CD4-positive, alpha-beta T cell (primary cell): ENCODE data around the gene LRIT2. TPM values are rescaled to one million over a fixed set of nuclear protein-coding genes. Genes with fewer than 3 reads are reported as not detected.

ENCODE experiments used
- ATAC-seq: fragments of 200-7000 bp; cut with Tn5 transposase; one replicate; pipeline ENCODE4 v1.10.0; 2022; ENCODE audit warnings: mild to moderate bottlenecking; ENCODE audit not compliant: poor library complexity
- CTCF ChIA-PET: fragments of 350-600 bp; sonication (Branson Sonifier 250); formaldehyde crosslinking; loops from one replicate; lab custom pipeline; 2021; ENCODE audit warnings: antibody characterized with exemption, inconsistent platforms; lab: Charles Lee
- POLR2A ChIA-PET: fragments of 350-600 bp; sonication (Branson Sonifier 250); formaldehyde crosslinking; loops from one replicate; lab custom pipeline; 2021; ENCODE audit warnings: antibody characterized with exemption, inconsistent platforms; lab: Charles Lee
- DNase-seq, 14 experiments: peaks; one replicate each; pipeline ENCODE4 v3.0.0-alpha.2; 2013 to 2020; ENCODE audit warnings: mixed read lengths in 2 of 14
- H3K27ac ChIP-seq, 2 donors: one replicate each; pipeline versions ENCODE4 v1.5.1 to v1.7.0; 2013; ENCODE audit warnings: low read length in 2 of 2, low read depth in 1 of 2, mild to moderate bottlenecking in 1 of 2
- H3K27me3 ChIP-seq, 2 experiments: 1 replicate in 1 of 2; 2 replicates in 1 of 2; pipeline versions ENCODE4 v1.6.1 to v1.7.0; 2013; ENCODE audit warnings: low read length in 2 of 2, control low read depth in 1 of 2, mild to moderate bottlenecking in 1 of 2, moderate library complexity in 1 of 2; ENCODE audit not compliant: insufficient read depth in 2 of 2, control insufficient read depth in 1 of 2
- H3K36me3 ChIP-seq: one replicate; pipeline ENCODE4 v1.6.1; 2013; ENCODE audit warnings: low read length, control low read depth; ENCODE audit not compliant: insufficient read depth
- H3K4me1 ChIP-seq: one replicate; pipeline ENCODE4 v1.6.1; 2013; ENCODE audit warnings: low read length, control low read depth; ENCODE audit not compliant: insufficient read depth
- H3K4me3 ChIP-seq: one replicate; pipeline ENCODE4 v1.5.1; 2013; ENCODE audit warnings: mild to moderate bottlenecking, low read length, moderate library complexity
- H3K9me3 ChIP-seq, 2 experiments: 1 replicate in 1 of 2; 2 replicates in 1 of 2; pipeline versions ENCODE4 v1.6.1 to v1.7.0; 2013; ENCODE audit warnings: low read length in 2 of 2, mild to moderate bottlenecking in 2 of 2, control low read depth in 1 of 2, moderate library complexity in 1 of 2; ENCODE audit not compliant: control insufficient read depth in 1 of 2, insufficient read depth in 1 of 2
- H3K27ac Mint-ChIP-seq: one replicate; pipeline ENCODE4 v1.8.0; 2020; ENCODE audit warnings: mixed read lengths
- H3K27me3 Mint-ChIP-seq: one replicate; pipeline ENCODE4 v1.8.0; 2021; ENCODE audit warnings: mixed read lengths
- H3K36me3 Mint-ChIP-seq: one replicate; pipeline ENCODE4 v1.8.0; 2021; ENCODE audit warnings: low read depth, mixed read lengths
- H3K4me1 Mint-ChIP-seq: one replicate; pipeline ENCODE4 v1.8.0; 2021; ENCODE audit warnings: low read depth, mixed read lengths
- H3K4me3 Mint-ChIP-seq: one replicate; pipeline ENCODE4 v1.8.0; 2020; ENCODE audit warnings: mild to moderate bottlenecking, mixed read lengths
- H3K9me3 Mint-ChIP-seq: one replicate; pipeline ENCODE4 v1.8.0; 2020; ENCODE audit warnings: mixed read lengths
- intact Hi-C, 2 experiments: fragments of 100-400 bp; cut with DNase I in 1 of 2; cut with micrococcal nuclease in 1 of 2; formaldehyde crosslinking; loops; one replicate each; pipeline versions ENCODE4 v1.15.1 to v1.9.0; 2023 to 2025; cut with DNase I, micrococcal nuclease
- total RNA-seq, 174 experiments: library from RNA in 2 of 174; stranded (reverse) in 2 of 174; gene quantifications; one replicate each; pipeline ENCODE4 v1.2.3 and lab custom pipeline; 2021 to 2026
- TF ChIP-seq, protein P1 (sequence below): fragments of 200-600 bp; IDR thresholded peaks from one replicate; pipeline ENCODE4 v1.8.0; 2022; ENCODE audit warnings: antibody characterized with exemption, mild to moderate bottlenecking

The LRIT2 gene
- total RNA-seq, 2 experiments from 2014 or later = not detected

DNA sequence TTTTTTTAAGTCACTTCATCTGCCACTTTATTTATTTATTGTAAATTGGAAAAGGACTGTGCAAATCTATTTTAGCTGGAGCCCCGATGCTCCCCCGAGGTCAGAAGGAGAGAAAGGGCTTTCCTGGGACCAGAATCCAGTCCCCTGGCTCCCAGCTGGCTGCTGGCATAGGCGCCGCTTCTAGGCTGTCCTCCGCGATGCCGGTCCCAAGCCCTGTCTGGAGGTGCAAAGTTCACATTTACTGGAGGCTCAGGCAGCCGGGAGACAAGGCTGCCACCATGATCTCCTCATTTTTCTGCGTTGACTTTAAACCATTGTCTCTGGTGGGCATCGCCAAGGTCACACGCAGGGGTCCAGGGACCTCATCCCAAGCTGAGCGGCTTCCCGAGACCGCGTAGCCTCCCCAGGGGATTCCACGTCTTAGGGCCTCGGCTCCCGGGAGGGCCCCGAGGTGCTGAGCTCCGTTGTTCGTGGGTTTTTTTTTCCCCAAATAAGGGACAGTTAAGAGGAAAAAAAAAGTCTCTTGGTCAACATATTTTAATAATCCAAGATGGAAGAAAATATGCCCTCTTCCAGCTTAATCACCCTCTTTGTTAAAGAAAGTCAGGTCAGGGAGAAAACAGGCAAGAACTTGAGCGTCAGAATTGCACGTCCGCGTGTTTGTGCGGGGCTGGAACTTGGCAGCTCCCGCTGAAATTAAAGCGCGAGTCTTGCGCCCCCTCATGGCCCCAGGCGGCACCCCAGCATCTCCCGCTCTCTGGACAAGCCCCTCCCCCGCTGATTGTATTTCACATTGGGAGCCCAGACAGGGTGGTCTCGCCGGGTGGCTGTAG lies 31.4 kb upstream of the LRIT2 start:
- no peaks in the 10 kb centered on the region for H3K9me3 Mint-ChIP-seq
- peaks cover 7% of the 10 kb centered on the region for H3K4me1 ChIP-seq
- CTCF ChIA-PET = interaction anchor here (0.7 to 1.0 kb wide), 3 partner anchors 9 to 274 kb away, joined by 3 read pairs; no protein-coding TSS in a partner anchor
- no peak overlapping the region for H3K27ac Mint-ChIP-seq
- peaks cover 0 to 4% of the 10 kb centered on the region in 2 experiments for H3K9me3 ChIP-seq
- DNase-seq = peak in 12 of 14 experiments; percentile 7 to 54 (median 20)
- H3K36me3 ChIP-seq = no peaks in the 10 kb centered on the region
- H3K4me3 ChIP-seq = no peak overlapping the region
- no peak overlapping the region for H3K4me3 Mint-ChIP-seq
- no peak overlapping the region for H3K27ac ChIP-seq
- POLR2A ChIA-PET = no interaction called here
- peaks cover 8 to 9% of the 10 kb centered on the region in 2 experiments for H3K27me3 ChIP-seq
- peaks cover 39% of the 10 kb centered on the region for H3K27me3 Mint-ChIP-seq
- intact Hi-C loops = no loop called here
- TF ChIP-seq, protein P1, sequence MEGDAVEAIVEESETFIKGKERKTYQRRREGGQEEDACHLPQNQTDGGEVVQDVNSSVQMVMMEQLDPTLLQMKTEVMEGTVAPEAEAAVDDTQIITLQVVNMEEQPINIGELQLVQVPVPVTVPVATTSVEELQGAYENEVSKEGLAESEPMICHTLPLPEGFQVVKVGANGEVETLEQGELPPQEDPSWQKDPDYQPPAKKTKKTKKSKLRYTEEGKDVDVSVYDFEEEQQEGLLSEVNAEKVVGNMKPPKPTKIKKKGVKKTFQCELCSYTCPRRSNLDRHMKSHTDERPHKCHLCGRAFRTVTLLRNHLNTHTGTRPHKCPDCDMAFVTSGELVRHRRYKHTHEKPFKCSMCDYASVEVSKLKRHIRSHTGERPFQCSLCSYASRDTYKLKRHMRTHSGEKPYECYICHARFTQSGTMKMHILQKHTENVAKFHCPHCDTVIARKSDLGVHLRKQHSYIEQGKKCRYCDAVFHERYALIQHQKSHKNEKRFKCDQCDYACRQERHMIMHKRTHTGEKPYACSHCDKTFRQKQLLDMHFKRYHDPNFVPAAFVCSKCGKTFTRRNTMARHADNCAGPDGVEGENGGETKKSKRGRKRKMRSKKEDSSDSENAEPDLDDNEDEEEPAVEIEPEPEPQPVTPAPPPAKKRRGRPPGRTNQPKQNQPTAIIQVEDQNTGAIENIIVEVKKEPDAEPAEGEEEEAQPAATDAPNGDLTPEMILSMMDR = peak; percentile 37
- peaks cover 4% of the 10 kb centered on the region for H3K4me1 Mint-ChIP-seq
- ATAC-seq = peak; percentile 48
- no peaks in the 10 kb centered on the region for H3K36me3 Mint-ChIP-seq

DNA sequence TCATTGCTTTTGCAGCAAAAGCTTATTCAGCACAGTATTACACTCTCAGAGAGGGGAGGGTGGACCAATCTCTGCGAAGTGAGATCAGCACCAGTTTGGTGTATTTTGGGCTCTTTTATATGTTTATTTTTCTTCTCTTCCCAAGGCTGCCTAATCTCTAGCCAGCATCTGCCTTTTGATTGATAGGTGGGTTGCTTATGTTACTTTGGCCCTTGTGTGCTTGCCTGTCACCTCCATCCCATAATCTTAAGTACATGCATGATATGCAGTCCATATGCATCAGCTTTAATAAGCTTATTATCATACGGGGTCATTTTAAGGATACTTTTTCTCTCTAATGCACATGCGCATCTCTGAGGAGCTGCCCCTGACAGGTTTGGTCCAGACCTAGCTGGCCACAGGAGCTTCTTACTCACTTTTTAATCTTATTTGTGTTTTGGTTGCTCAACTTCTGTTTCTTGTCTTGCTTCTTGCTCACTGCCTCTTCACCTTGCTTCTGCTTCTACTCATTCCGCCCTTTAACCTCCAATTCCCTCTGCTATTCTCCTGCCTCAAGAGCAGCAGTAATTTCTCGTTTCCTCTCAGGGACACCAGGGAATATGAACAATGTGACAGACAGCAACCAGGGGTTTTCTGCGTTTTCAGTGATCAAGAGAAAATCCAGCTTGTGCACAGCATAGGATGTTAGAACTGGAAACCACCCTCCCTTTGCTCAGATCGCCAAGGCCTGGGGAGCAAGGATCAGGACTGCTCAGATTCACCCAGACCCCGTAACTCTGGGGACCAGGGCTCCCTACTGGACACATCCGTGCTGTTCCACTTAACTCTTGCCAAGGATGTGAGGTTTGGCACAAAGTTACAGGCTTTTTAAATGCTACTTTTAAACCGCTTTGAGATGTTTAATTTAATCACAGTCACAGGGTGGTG lies 29.5 kb upstream of the LRIT2 start:
- peaks cover 25% of the 10 kb centered on the region for H3K27me3 Mint-ChIP-seq
- H3K4me3 Mint-ChIP-seq = no peak overlapping the region
- H3K4me1 Mint-ChIP-seq = peaks cover 4% of the 10 kb centered on the region
- H3K36me3 ChIP-seq = no peaks in the 10 kb centered on the region
- H3K27ac ChIP-seq = no peak overlapping the region
- H3K27me3 ChIP-seq = peaks cover 6 to 9% of the 10 kb centered on the region in 2 experiments
- POLR2A ChIA-PET = no interaction called here
- peaks cover 7% of the 10 kb centered on the region for H3K4me1 ChIP-seq
- no peak overlapping the region for H3K4me3 ChIP-seq
- TF ChIP-seq, protein P1 = no peak
- peaks cover 0 to 4% of the 10 kb centered on the region in 2 experiments for H3K9me3 ChIP-seq
- H3K27ac Mint-ChIP-seq = no peak overlapping the region
- CTCF ChIA-PET = interaction anchor here (1.0 to 1.4 kb wide), 2 partner anchors 13 to 107 kb away, joined by 3 to 5 read pairs; no protein-coding TSS in a partner anchor
- H3K36me3 Mint-ChIP-seq = no peaks in the 10 kb centered on the region
- H3K9me3 Mint-ChIP-seq = no peaks in the 10 kb centered on the region
- intact Hi-C loops = no loop called here
- ATAC-seq = no peak
- DNase-seq = no peak

DNA sequence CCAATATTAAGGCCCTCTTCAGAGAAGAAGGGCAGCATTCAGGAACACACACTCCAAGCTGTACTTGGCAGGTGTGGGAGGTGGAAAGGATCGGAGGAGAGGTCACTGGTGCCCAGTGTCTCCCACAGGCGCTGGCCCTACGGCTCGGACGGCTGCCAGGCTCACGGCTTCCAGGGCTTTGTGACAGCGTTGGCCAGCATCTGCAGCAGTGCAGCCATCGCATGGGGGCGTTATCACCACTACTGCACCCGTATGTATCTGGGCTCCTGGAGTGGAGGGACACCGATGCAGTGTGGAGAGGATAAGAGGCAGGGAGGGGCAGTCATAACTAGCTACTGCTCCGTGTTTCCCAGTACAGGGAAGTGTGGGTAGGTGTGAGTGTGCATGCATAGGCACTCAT lies 23.4 kb upstream of the LRIT2 start:
- no peaks in the 10 kb centered on the region for H3K27me3 ChIP-seq
- Mint-ChIP-seq H3K4me1 (no peaks in the 10 kb centered on the region), H3K27ac (no peak overlapping the region), H3K27me3 (peaks cover 6% of the 10 kb centered on the region), H3K4me3 (no peak overlapping the region), H3K36me3 (no peaks in the 10 kb centered on the region), H3K9me3 (no peaks in the 10 kb centered on the region)
- H3K36me3 ChIP-seq = no peaks in the 10 kb centered on the region
- ChIA-PET POLR2A (no interaction called here), CTCF (no interaction called here)
- no peak overlapping the region for H3K27ac ChIP-seq
- intact Hi-C loops = no loop called here
- H3K4me1 ChIP-seq = no peaks in the 10 kb centered on the region
- DNase-seq (no peak), ATAC-seq (no peak)
- TF ChIP-seq, protein P1 = no peak
- no peaks in the 10 kb centered on the region for H3K9me3 ChIP-seq
- H3K4me3 ChIP-seq = no peak overlapping the region
